Endothelial cell of umbilical vein (primary cell): Measurements from ENCODE around the gene CNOT6L.

ENCODE experiments used
- EZH2 ChIP-seq: IDR thresholded peaks from 2 replicates; pipeline ENCODE4 v1.6.1; 2012; ENCODE audit warnings: borderline replicate concordance, low read depth, mild to moderate bottlenecking, moderate library complexity, low read length, inconsistent platforms; ENCODE audit not compliant: severe bottlenecking
- GATA2 ChIP-seq: IDR thresholded peaks from 2 replicates; pipeline ENCODE4 v1.7.0; 2011; ENCODE audit warnings: low read depth, mild to moderate bottlenecking, moderate library complexity, mixed read lengths, low read length; ENCODE audit not compliant: insufficient read length, insufficient read depth
- JUN ChIP-seq: IDR thresholded peaks from 2 replicates; pipeline ENCODE4 v1.6.1; 2011; ENCODE audit warnings: borderline replicate concordance, low read depth; ENCODE audit not compliant: insufficient read length, insufficient read depth
- MYC ChIP-seq: IDR thresholded peaks from one replicate; pipeline ENCODE4 v1.6.1; 2011; ENCODE audit warnings: mild to moderate bottlenecking, low read depth, low read length
- POLR2A ChIP-seq: IDR thresholded peaks from 2 replicates; pipeline ENCODE4 v1.6.1; 2012; ENCODE audit warnings: low read depth, mild to moderate bottlenecking, control low read depth, low read length
- POLR2AphosphoS5 ChIP-seq: IDR thresholded peaks from 2 replicates; pipeline ENCODE4 v1.6.1; 2012; ENCODE audit warnings: low read depth, mild to moderate bottlenecking, control low read depth, low read length, moderate library complexity; ENCODE audit not compliant: insufficient read depth
- TF ChIP-seq, protein P1 (sequence below), 2 donors: IDR thresholded peaks; 1 replicate in 1 of 2; 2 replicates in 1 of 2; pipeline ENCODE4 v1.5.1; 2011; ENCODE audit warnings: low read length in 2 of 2, mild to moderate bottlenecking in 2 of 2, moderate library complexity in 2 of 2, control low read depth in 1 of 2, inconsistent platforms in 1 of 2, low read depth in 1 of 2; ENCODE audit not compliant: insufficient read depth in 1 of 2; ENCODE audit errors: extremely low read depth in 1 of 2
- TF ChIP-seq, protein P2 (sequence below): IDR thresholded peaks from 2 replicates; pipeline ENCODE4 v1.6.1; 2011; ENCODE audit not compliant: insufficient read depth, insufficient read length

DNA sequence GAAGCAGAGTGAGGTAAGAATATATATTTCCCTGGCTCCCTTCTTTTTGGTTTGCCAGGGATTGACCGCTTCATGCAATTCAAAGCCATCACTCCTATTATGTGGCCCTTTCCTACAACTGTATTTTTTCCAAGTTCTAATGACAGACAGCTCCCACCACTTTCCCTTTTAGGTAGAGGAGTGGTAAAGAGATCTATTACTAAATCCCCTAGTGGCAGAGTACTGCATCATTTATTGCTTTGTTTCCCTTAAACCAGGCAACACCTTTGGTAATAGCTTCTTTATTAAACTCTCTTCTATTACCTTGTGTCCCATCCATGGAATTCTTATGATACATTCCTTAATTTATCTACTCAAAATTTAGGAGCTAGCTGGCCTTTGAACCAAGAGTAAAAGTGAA is 90.7 kb downstream of the CNOT6L start:
- TF ChIP-seq, protein P1, sequence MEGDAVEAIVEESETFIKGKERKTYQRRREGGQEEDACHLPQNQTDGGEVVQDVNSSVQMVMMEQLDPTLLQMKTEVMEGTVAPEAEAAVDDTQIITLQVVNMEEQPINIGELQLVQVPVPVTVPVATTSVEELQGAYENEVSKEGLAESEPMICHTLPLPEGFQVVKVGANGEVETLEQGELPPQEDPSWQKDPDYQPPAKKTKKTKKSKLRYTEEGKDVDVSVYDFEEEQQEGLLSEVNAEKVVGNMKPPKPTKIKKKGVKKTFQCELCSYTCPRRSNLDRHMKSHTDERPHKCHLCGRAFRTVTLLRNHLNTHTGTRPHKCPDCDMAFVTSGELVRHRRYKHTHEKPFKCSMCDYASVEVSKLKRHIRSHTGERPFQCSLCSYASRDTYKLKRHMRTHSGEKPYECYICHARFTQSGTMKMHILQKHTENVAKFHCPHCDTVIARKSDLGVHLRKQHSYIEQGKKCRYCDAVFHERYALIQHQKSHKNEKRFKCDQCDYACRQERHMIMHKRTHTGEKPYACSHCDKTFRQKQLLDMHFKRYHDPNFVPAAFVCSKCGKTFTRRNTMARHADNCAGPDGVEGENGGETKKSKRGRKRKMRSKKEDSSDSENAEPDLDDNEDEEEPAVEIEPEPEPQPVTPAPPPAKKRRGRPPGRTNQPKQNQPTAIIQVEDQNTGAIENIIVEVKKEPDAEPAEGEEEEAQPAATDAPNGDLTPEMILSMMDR (IDR thresholded peaks at IDR 0.05; ENCODE audit: extremely low read depth in 1 of 2, insufficient read depth in 1 of 2, low read depth in 1 of 2, low read length in 2 of 2) = no peak
- TF ChIP-seq POLR2A (no peak), EZH2 (no peak), POLR2AphosphoS5 (no peak), JUN (no peak), GATA2 (no peak), MYC (no peak)
- TF ChIP-seq, protein P2, sequence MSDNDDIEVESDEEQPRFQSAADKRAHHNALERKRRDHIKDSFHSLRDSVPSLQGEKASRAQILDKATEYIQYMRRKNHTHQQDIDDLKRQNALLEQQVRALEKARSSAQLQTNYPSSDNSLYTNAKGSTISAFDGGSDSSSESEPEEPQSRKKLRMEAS = no peak
